GM12874 (cell line): ENCODE measurements around the gene ABHD16A.

Experiments used
- TF ChIP-seq, protein P1 (sequence below): IDR thresholded peaks from 2 replicates; pipeline ENCODE4 v1.5.1; 2011; ENCODE audit warnings: low read depth, mild to moderate bottlenecking, control low read depth, low read length, moderate library complexity; ENCODE audit not compliant: insufficient read depth

ABHD16A gene

DNA sequence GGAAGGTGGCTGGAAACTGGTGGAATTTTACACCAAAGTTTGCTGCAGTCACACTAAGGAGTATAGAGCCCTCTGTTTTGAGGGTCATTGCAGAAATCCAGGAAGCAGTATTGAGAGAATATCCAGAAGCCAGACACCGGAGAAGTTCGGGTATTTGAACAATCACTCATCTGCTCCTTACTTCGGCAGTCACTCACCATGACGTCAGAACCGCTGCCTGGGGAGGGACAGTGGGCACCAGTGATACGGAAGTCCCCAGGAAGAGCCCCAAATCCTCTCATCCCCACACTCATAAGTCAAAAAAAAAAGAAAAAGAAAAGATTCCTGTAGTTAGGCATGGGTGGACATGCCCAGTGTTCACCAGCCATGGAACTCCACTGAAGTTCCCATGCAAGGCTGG lies 26.2 kb downstream of the ABHD16A start:
- TF ChIP-seq, protein P1, sequence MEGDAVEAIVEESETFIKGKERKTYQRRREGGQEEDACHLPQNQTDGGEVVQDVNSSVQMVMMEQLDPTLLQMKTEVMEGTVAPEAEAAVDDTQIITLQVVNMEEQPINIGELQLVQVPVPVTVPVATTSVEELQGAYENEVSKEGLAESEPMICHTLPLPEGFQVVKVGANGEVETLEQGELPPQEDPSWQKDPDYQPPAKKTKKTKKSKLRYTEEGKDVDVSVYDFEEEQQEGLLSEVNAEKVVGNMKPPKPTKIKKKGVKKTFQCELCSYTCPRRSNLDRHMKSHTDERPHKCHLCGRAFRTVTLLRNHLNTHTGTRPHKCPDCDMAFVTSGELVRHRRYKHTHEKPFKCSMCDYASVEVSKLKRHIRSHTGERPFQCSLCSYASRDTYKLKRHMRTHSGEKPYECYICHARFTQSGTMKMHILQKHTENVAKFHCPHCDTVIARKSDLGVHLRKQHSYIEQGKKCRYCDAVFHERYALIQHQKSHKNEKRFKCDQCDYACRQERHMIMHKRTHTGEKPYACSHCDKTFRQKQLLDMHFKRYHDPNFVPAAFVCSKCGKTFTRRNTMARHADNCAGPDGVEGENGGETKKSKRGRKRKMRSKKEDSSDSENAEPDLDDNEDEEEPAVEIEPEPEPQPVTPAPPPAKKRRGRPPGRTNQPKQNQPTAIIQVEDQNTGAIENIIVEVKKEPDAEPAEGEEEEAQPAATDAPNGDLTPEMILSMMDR, result no peak

DNA sequence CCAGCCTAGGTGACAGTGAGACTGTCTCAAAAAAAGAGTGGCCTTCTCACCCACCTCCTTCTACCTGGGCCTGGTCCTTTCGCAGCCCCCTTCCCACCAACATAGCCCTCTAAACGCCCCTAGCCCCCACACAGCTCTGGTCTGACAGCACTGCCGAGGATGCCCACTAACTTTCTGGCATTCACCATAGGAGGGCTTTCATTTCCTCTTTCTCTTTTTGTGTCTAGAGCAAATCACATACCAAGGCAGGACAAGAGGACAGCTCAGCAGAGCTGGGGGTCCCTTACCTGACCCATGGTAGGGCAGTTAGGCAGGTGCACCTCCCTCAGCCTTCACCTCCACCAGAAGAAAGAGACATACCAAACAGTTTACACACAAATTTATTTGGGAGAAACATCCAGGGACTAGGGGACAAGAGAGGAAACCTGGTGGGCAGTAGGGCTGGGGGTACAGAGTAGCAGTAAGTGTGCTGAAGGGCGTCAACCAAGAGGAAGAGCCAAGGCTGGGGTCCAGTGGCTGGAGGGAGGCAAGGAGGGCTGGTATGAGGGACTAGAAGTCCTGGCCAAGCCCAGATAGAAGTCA lies 26.7 kb downstream of the ABHD16A start:
- TF ChIP-seq, protein P1, result no peak

DNA sequence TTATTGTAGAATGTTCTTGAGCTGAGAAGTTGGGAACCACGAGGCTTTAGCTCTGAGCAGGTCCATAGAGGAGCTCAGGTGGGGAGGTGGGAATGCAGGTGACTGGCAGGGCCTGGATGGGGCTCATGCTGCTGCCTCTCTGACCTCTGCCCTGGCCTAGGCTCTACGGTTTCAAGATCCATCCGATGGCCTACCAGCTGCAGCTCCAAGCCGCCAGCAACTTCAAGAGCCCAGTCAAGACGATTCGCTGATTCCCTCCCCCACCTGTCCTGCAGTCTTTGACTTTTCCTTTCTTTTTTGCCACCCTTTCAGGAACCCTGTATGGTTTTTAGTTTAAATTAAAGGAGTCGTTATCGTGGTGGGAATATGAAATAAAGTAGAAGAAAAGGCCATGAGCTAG lies 33.4 kb downstream of the ABHD16A start, which contains the start of gene LY6G5B:
Gene LY6G5B, plus strand, starts transcription at position 301 of the 400 bp plus-strand sequence. CDS start 975 bp downstream, outside the sequence.
- TF ChIP-seq, protein P1, result no peak

DNA sequence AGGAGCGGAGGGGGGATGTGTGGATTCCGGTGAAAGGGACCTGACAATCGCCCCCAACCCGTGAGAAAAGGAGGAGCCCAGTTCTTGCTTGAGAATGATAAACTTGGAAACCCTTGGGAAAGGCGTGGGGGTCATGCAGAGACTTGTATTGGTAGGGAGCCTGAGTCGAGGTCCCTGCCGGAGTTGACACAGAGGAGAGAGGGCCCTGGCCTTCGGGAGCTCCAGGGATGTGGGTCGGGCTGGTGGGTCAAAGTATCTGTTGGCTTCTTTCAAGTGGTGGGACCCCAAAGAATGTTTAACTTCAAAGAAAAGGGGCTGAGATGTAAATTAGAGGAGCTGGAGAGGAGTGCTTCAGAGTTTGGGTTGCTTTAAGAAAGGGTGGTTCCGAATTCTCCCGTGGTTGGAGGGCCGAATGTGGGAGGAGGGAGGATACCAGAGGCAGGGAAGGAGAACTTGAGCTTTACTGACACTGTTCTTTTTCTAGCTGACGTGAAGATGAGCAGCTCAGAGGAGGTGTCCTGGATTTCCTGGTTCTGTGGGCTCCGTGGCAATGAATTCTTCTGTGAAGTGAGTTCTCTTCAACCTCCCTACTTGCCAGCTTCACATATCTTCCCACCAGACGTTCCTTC lies 36.7 kb downstream of the ABHD16A start:
- TF ChIP-seq, protein P1, result no peak

DNA sequence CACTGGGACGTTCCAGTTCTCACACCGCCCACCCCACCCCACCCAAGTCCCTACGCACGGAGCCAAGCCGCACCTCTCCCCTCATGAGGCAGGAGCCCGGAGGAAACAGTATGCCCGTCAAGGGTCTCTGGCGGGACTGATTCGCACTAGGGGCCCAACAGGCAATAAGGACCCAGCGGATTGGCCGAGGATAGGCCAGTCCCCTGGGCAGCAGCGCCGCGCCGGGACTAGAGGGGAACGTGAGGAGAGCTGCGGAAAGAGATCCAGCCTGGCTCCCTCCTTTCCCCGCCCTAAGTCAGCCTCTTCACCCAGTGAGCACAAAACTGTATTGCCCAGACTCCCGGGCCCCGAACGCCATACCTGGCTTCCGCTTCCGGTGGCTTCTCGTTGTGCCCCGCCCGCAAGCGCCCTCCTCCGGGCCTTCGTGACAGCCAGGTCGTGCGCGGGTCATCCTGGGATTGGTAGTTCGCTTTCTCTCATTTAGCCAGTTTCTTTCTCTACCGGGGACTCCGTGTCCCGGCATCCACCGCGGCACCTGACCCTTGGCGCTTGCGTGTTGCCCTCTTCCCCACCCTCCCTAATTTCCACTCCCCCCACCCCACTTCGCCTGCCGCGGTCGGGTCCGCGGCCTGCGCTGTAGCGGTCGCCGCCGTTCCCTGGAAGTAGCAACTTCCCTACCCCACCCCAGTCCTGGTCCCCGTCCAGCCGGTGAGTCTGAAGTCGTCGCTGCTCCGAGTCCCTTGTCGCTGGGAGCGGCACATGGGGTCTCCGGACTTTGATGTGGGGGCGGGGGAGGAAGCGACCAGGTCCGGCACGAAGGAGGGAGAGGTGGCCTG lies 37.4 kb downstream of the ABHD16A start, which contains the start of gene CSNK2B:
Gene CSNK2B, plus strand, starts transcription at position 580 of the 836 bp plus-strand sequence. CDS start 752 bp downstream, outside the sequence.
- TF ChIP-seq, protein P1, result no peak

DNA sequence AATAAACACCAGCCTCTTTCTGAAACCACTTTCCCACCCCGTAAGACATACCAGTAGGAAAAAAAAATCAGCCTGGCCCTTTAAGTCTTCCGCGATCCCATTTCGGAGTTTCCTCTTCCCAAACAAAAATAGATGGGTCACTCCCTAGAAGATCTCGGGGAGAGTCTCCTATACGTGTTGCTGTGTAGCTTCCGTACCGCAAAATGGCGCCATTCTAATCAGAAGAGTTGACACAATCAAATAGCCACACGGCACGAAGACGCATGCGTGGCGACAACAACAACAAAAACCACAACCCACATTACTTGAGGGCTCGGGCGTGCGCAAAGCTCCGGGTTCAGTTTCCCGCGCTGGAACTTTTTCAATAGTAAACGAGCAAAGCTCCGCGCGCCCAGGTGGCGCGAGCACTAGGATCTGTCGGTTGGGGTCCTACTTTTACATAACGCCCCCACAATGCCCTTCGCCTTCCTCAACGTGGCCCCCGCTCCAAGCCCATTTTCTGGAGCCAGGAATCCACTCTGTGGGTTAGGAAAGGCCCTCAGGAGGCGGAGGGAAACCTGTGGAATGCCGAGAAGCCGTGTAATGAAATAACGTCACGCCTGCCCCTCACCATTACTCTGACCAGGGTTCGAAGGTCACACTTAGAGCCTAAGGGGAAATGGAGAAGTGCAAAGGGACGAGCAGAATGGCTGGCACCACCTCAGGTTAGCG lies 38.2 kb downstream of the ABHD16A start, which contains the start of gene GPANK1:
Gene GPANK1, minus strand, starts transcription at position 208 of the 711 bp plus-strand sequence. CDS start 519 bp downstream, outside the sequence.
- TF ChIP-seq, protein P1, result no peak
